Psoas muscle (tissue), 8 donors: Measurements from ENCODE around the gene ZNRD2. TPM values are rescaled to one million over a fixed set of nuclear protein-coding genes. Genes with fewer than 3 reads are reported as not detected.

Experiments
- ATAC-seq, 4 donors: fragments of 200-7000 bp; cut with Tn5 transposase; one replicate each; pipeline ENCODE4 v1.9.1; 2020; ENCODE audit warnings: moderate library complexity in 3 of 4, mild to moderate bottlenecking in 2 of 4
- DNase-seq, 2 donors: peaks; one replicate each; pipeline ENCODE4 v3.0.0-alpha.2; 2020
- H3K27ac ChIP-seq: fragments of 200-600 bp; one replicate; pipeline ENCODE4 v1.8.0; 2022
- H3K27me3 ChIP-seq, 3 donors: fragments of 200-600 bp in 1 of 3; one replicate each; pipeline versions ENCODE4 v1.6.1 to v1.8.0; 2013 to 2022; ENCODE audit warnings: low read length in 2 of 3, mild to moderate bottlenecking in 2 of 3, moderate library complexity in 1 of 3; ENCODE audit not compliant: insufficient read depth in 3 of 3
- H3K36me3 ChIP-seq, 2 donors: fragments of 200-600 bp in 1 of 2; one replicate each; pipeline versions ENCODE4 v1.6.1 to v1.8.0; 2013 to 2022; ENCODE audit warnings: low read depth in 1 of 2, mild to moderate bottlenecking in 1 of 2, moderate library complexity in 1 of 2; ENCODE audit not compliant: insufficient read depth in 1 of 2
- H3K4me1 ChIP-seq: fragments of 200-600 bp; one replicate; pipeline ENCODE4 v1.8.0; 2022
- H3K4me3 ChIP-seq: fragments of 200-600 bp; one replicate; pipeline ENCODE4 v1.8.0; 2022; ENCODE audit warnings: mild to moderate bottlenecking
- H3K9me3 ChIP-seq: fragments of 200-600 bp; one replicate; pipeline ENCODE4 v1.8.0; 2022
- CTCF ChIP-seq: fragments of 200-600 bp; IDR thresholded peaks from one replicate; pipeline ENCODE4 v1.8.0; 2022; ENCODE audit warnings: antibody characterized with exemption
- WGBS, 3 donors: extraction: QIAGEN DNeasy Blood & Tissue Kit; methylation state at CpG; one replicate each; pipeline versions ENCODE4 v1.1.6 to v1.1.7; 2013; 5-methylcytosine and 5-hydroxymethylcytosine counted together
- intact Hi-C, 2 donors: fragments of 100-400 bp; cut with DNase I; formaldehyde crosslinking; loops; one replicate each; pipeline versions ENCODE4 v1.11.0 to v1.14.2; 2022
- polyA plus RNA-seq, 3 donors: library from polyadenylated mRNA; stranded (reverse); fragments of 200-250 nt; gene quantifications; one replicate each; pipeline ENCODE4 v1.2.3, GENCODE V29; 2013
- total RNA-seq, 4 donors: library from RNA; stranded (reverse); fragmentation: NEBNext Ultra II Directional in 2 of 4; extraction: Animal tissue kit (Norgen Biotek cat#: 25700) in 2 of 4; gene quantifications; one replicate each; pipeline versions ENCODE4 v1.2.1 to v1.2.4, GENCODE V29; 2021 to 2023
- donor health status: healthy with polysubstance abuse.
- donor health status: DM: no; HTN: no; CAD: no; lungs with moderate emphysema.
- donor health status: Bipolar disorder and iron deficiency.
- donor health status: healthy.
- donor health status: DM: yes; HTN: yes; CAD: no.
- donor health status: DM: no; HTN: no; CAD: no.
- donor health status: DM: no; HTN: no; CAD: no.
- donor health status: DM: yes; HTN: yes; CAD: no.

The ZNRD2 gene
- total and polyA plus RNA-seq, 7 donors = 31.6 to 118 (median 43.5) TPM

- no peaks in the 10 kb centered on the region for H3K27me3 ChIP-seq
- peaks cover 2 to 47% of the 10 kb centered on the region in 2 donors for H3K36me3 ChIP-seq
- DNase-seq = no peak
- intact Hi-C loops = no loop called here
- no peak overlapping the region for H3K4me3 ChIP-seq
- TF ChIP-seq CTCF = no peak
- no peak for ATAC-seq
- H3K27ac ChIP-seq = no peak overlapping the region
- H3K4me1 ChIP-seq = peaks cover 12% of the 10 kb centered on the region
- no peaks in the 10 kb centered on the region for H3K9me3 ChIP-seq
- 83 to 85% (median 85%) methylated on average over 47 to 49 of the region's 49 CpGs for WGBS, 3 donors
Measured at GRCh38 chr11:65599216-65599954, 29.1 kb downstream of the ZNRD2 start.

DNA sequence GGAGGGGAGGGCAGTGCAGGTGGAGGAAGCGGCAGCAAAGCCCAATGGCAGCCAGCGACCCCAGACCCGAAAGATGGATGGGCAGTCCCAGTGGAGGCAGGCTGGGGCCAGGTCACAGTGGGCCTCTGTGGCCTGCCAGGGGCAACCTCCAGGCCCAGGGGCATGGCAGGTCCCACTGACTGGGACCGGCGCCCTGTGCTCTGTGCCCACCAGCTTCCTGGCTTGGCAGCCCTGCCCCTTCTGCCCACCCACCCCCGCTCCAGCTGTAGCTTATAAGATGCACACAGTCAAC, 29.6 kb downstream of the ZNRD2 start:
- no peaks in the 10 kb centered on the region for H3K9me3 ChIP-seq
- H3K27me3 ChIP-seq = no peaks in the 10 kb centered on the region
- intact Hi-C loops = no loop called here
- ATAC-seq (no peak), DNase-seq (no peak)
- H3K4me1 ChIP-seq = peaks cover 7% of the 10 kb centered on the region
- WGBS, 3 donors = 93 to 95% (median 95%) methylated on average over 6 of the region's 6 CpGs
- no peak for TF ChIP-seq CTCF
- no peak overlapping the region for H3K4me3 ChIP-seq
- peaks cover 2 to 52% of the 10 kb centered on the region in 2 donors for H3K36me3 ChIP-seq
- no peak overlapping the region for H3K27ac ChIP-seq

GRCh38 chr11:65604258-65604657, 34.0 kb downstream of the ZNRD2 start:
- intact Hi-C loops = no loop called here
- Histone ChIP-seq H3K27ac (no peak overlapping the region), H3K9me3 (no peaks in the 10 kb centered on the region), H3K36me3 (peaks cover 0 to 52% of the 10 kb centered on the region in 2 donors), H3K4me3 (no peak overlapping the region), H3K27me3 (no peaks in the 10 kb centered on the region), H3K4me1 (peaks cover 16% of the 10 kb centered on the region)
- no peak for DNase-seq
- 92 to 100% (median 96%) methylated on average over 1 of the region's 1 CpG for WGBS, 3 donors
- TF ChIP-seq CTCF = no peak
- ATAC-seq = no peak

GRCh38 chr11:65606876-65607613, 36.8 kb downstream of the ZNRD2 start:
- WGBS, 3 donors = 9 to 10% (median 9%) methylated on average over 52 to 67 of the region's 67 CpGs
- intact Hi-C loops = loop anchor here in 1 of 2 donors (5.0 kb wide), 1 partner anchor 35 kb away; the partner anchor contains the start of genes FAM89B and ZNRD2
- H3K27ac ChIP-seq = peak overlapping the region; percentile 83
- H3K4me1 ChIP-seq = peaks cover 28% of the 10 kb centered on the region
- H3K9me3 ChIP-seq = no peaks in the 10 kb centered on the region
- no peak for TF ChIP-seq CTCF
- H3K36me3 ChIP-seq = peaks cover 0 to 56% of the 10 kb centered on the region in 2 donors
- DNase-seq (peak; percentile 96 to 97), ATAC-seq (peak; percentile 98)
- peak overlapping the region; percentile 61 for H3K4me3 ChIP-seq
- H3K27me3 ChIP-seq = no peaks in the 10 kb centered on the region
